GM12865 (cell line): ENCODE results near the gene ATG4B.

ENCODE experiments used
- DNase-seq: peaks from one replicate; pipeline ENCODE4 v3.0.0; 2010; ENCODE audit warnings: low read depth
- H3K4me3 ChIP-seq: 2 replicates; pipeline ENCODE4 v1.5.1; 2011; ENCODE audit warnings: mild to moderate bottlenecking, low read depth, low read length, control low read depth
- TF ChIP-seq, protein P1 (sequence below): IDR thresholded peaks from 2 replicates; pipeline ENCODE4 v1.5.1; 2011; ENCODE audit warnings: low read length, control low read depth, low read depth, inconsistent platforms; ENCODE audit not compliant: insufficient read depth; ENCODE audit errors: missing control alignments

ATG4B gene

GRCh38 chr2:241708879-241709278 is 71.4 kb downstream of the ATG4B start:
- TF ChIP-seq, protein P1, sequence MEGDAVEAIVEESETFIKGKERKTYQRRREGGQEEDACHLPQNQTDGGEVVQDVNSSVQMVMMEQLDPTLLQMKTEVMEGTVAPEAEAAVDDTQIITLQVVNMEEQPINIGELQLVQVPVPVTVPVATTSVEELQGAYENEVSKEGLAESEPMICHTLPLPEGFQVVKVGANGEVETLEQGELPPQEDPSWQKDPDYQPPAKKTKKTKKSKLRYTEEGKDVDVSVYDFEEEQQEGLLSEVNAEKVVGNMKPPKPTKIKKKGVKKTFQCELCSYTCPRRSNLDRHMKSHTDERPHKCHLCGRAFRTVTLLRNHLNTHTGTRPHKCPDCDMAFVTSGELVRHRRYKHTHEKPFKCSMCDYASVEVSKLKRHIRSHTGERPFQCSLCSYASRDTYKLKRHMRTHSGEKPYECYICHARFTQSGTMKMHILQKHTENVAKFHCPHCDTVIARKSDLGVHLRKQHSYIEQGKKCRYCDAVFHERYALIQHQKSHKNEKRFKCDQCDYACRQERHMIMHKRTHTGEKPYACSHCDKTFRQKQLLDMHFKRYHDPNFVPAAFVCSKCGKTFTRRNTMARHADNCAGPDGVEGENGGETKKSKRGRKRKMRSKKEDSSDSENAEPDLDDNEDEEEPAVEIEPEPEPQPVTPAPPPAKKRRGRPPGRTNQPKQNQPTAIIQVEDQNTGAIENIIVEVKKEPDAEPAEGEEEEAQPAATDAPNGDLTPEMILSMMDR, result no peak
- no peak overlapping the region for H3K4me3 ChIP-seq
- no peak for DNase-seq

GRCh38 chr2:241719093-241719492 is 81.6 kb downstream of the ATG4B start:
- no peak for DNase-seq
- H3K4me3 ChIP-seq, result no peak overlapping the region
- TF ChIP-seq, protein P1, result no peak

GRCh38 chr2:241720099-241720498 is 82.6 kb downstream of the ATG4B start:
- no peak overlapping the region for H3K4me3 ChIP-seq
- DNase-seq, result no peak
- TF ChIP-seq, protein P1, result no peak

- TF ChIP-seq, protein P1, result no peak
- no peak for DNase-seq
- no peak overlapping the region for H3K4me3 ChIP-seq
Observed at GRCh38 chr2:241720560-241720959, 83.1 kb downstream of the ATG4B start.

DNA sequence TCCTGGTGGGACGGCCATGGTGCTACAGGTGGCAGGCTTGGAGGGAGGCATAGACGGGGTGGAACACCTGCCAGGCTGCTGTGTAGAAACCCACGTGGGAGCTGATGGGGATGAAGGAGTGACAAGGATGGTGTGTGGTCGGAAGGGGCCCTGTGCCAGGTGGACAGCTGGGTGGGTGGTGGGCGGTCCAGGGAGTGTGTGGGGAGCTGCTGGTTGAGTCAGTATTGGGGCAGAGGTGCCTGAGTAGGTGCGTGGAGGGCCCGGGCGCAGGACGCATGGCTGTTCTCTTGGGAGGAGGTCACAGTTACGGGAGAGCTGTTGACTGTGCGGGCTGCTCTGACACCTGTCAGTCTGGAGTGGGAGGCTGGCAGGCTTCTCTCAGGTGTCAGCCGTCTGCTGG is 84.4 kb downstream of the ATG4B start:
- TF ChIP-seq, protein P1, result no peak
- no peak for DNase-seq
- no peak overlapping the region for H3K4me3 ChIP-seq

DNA sequence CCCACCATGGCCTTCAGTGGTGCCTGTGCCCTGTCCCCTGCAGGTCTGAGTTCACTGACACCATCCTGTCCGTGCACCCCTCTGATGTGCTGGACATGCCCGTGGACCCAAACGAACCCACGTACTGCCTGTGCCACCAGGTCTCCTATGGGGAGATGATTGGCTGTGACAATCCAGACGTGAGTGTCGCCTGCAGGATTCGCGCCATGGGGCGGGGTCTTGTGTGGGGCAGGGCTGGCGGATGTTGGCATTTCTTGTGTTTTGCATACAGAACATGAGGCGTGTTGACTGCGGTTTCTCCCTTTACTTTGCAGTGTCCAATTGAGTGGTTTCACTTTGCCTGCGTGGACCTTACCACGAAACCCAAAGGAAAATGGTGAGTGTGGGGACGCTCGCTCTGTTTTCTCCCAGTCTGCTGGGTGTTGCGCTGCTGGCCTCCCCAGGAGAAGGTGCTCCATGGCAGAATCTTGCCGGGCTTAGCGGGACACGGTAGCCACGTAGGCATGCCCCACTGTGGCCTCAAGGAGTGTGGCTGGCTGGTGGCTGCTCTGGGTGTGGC is 85.5 kb downstream of the ATG4B start:
- TF ChIP-seq, protein P1, result no peak
- H3K4me3 ChIP-seq, result no peak overlapping the region
- DNase-seq, result no peak
